Right lobe of liver (tissue), 6 donors: ENCODE measurements around the gene ABHD5. TPM values are rescaled to one million over a fixed set of nuclear protein-coding genes. Genes with fewer than 3 reads are reported as not detected.
A peak's percentile ranks its signal among the peaks of the same experiment; 100 is the strongest.

ENCODE experiments used
- ATAC-seq, 4 donors: fragments of 200-7000 bp; cut with Tn5 transposase; one replicate each; pipeline ENCODE4 v1.9.1; 2020; ENCODE audit warnings: mild to moderate bottlenecking in 4 of 4, moderate library complexity in 4 of 4
- DNase-seq, 3 donors: peaks; one replicate each; pipeline ENCODE4 v3.0.0-alpha.2; 2020
- H3K27ac ChIP-seq, 3 donors: fragments of 200-600 bp; one replicate each; pipeline ENCODE4 v1.8.0; 2022
- H3K27me3 ChIP-seq, 2 donors: fragments of 200-600 bp; one replicate each; pipeline ENCODE4 v1.8.0; 2022
- H3K36me3 ChIP-seq, 4 donors: fragments of 200-600 bp; sonication (generic) in 1 of 4; one replicate each; pipeline versions ENCODE4 v1.5.1 to v1.8.0; 2017 to 2022; ENCODE audit warnings: control low read depth in 1 of 4
- H3K4me1 ChIP-seq, 4 donors: fragments of 200-600 bp; sonication (generic) in 1 of 4; one replicate each; pipeline versions ENCODE4 v1.5.1 to v1.8.0; 2017 to 2022; ENCODE audit warnings: control low read depth in 1 of 4
- H3K4me3 ChIP-seq, 3 donors: fragments of 200-600 bp; one replicate each; pipeline ENCODE4 v1.8.0; 2022
- H3K9me3 ChIP-seq, 4 donors: fragments of 200-600 bp; sonication (generic) in 1 of 4; one replicate each; pipeline versions ENCODE4 v1.5.1 to v1.8.0; 2017 to 2022; ENCODE audit warnings: control low read depth in 1 of 4
- POLR2A ChIP-seq: fragments of 450-650 bp; IDR thresholded peaks from one replicate; pipeline ENCODE4 v1.6.1; 2017; ENCODE audit warnings: antibody characterized with exemption, mild to moderate bottlenecking
- WGBS: methylation state at CpG from one replicate; pipeline ENCODE4 v1.1.6; 2018; ENCODE audit warnings: low coverage, low lambda C conversion rate; ENCODE audit not compliant: insufficient coverage; ENCODE audit errors: missing lambda C conversion rate; 5-methylcytosine and 5-hydroxymethylcytosine counted together
- intact Hi-C, 2 donors: fragments of 100-400 bp; cut with DNase I; formaldehyde crosslinking; loops; one replicate each; pipeline versions ENCODE4 v1.11.2 to v1.14.1; 2022
- total RNA-seq, 6 experiments: library from RNA; depleted of rRNA in 2 of 6; stranded (reverse); fragments of >200 nt in 2 of 6; fragmentation: NEBNext Ultra II Directional in 3 of 6; extraction: Animal tissue kit (Norgen Biotek cat#: 25700) in 3 of 6; gene quantifications; one replicate each; pipeline versions ENCODE4 v1.1.0 to v1.2.4, GENCODE V29; 2016 to 2023
- TF ChIP-seq, protein P1 (sequence below), 4 donors: fragments of 200-600 bp in 3 of 4; fragments of 450-650 bp in 1 of 4; IDR thresholded peaks; one replicate each; pipeline versions ENCODE4 v1.5.1 to v1.8.0; 2016 to 2022; ENCODE audit warnings: antibody characterized with exemption in 4 of 4, mild to moderate bottlenecking in 2 of 4
- donor health status: DM: no; HTN: yes; CAD: no.
- donor health status: DM: no; HTN: no; CAD: no.
- donor health status: DM: no; HTN: no; CAD: no.
- donor health status: DM: no; HTN: yes; CAD: no.
- donor health status: DM: no; HTN: yes; CAD: no.

The ABHD5 gene
- total RNA-seq, 6 experiments from 2014 or later = 10.8 to 23.0 (median 14.6) TPM

DNA sequence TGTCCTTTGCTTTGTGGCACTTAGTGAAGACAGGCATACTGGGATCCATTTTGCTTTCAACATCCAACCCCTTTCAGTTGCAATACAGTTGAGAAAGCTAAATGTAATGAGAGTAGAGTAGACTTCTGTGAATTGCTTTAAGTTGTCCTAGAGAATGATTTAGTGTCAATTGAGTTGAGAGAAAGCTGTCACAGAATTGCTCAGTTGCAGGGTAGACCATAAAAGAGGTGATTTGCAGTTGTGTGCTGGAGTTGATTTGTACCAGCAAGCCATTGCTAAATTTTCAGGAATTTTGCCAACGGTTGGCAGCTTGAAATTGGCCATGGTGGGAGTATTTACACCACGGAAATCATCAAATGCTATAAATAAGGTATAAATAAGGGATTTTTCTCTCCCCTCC is 2.2 kb downstream of the ABHD5 start:
- intact Hi-C loops = no loop called here
- H3K4me3 ChIP-seq = no peak overlapping the region
- 29% methylated on average over 2 of the region's 2 CpGs for WGBS
- TF ChIP-seq, protein P1, sequence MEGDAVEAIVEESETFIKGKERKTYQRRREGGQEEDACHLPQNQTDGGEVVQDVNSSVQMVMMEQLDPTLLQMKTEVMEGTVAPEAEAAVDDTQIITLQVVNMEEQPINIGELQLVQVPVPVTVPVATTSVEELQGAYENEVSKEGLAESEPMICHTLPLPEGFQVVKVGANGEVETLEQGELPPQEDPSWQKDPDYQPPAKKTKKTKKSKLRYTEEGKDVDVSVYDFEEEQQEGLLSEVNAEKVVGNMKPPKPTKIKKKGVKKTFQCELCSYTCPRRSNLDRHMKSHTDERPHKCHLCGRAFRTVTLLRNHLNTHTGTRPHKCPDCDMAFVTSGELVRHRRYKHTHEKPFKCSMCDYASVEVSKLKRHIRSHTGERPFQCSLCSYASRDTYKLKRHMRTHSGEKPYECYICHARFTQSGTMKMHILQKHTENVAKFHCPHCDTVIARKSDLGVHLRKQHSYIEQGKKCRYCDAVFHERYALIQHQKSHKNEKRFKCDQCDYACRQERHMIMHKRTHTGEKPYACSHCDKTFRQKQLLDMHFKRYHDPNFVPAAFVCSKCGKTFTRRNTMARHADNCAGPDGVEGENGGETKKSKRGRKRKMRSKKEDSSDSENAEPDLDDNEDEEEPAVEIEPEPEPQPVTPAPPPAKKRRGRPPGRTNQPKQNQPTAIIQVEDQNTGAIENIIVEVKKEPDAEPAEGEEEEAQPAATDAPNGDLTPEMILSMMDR (IDR thresholded peaks at IDR 0.05) = no peak
- TF ChIP-seq POLR2A = no peak
- H3K27ac ChIP-seq = peak overlapping the region in 1 of 3 donors; percentile 31
- peaks cover 0 to 51% (median 14%) of the 10 kb centered on the region in 4 donors for H3K4me1 ChIP-seq
- H3K9me3 ChIP-seq = no peaks in the 10 kb centered on the region
- DNase-seq (no peak), ATAC-seq (no peak)
- H3K27me3 ChIP-seq = no peaks in the 10 kb centered on the region
- no peaks in the 10 kb centered on the region for H3K36me3 ChIP-seq

DNA sequence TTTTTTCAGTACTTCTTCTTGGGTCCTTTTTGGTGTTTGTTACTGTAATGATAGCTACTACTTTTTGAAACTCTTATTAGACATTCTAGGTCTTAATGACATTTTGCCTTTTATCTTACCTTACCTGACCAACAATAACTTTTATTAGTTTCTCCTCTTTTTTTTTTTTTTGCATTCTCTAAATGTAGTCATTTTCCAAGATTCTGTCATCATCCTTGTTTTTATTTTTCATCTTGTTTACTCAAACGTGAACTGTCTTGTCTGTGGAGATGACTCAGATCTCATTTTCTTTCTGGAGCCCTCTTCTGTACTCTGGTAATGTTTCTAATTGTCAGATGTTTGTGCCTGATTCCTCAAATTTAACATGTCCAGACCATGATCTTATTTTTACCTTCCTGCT is 2.9 kb downstream of the ABHD5 start:
- 13% methylated on average over 1 of the region's 1 CpG for WGBS
- H3K36me3 ChIP-seq = no peaks in the 10 kb centered on the region
- no peaks in the 10 kb centered on the region for H3K9me3 ChIP-seq
- H3K4me1 ChIP-seq = peaks cover 0 to 53% (median 16%) of the 10 kb centered on the region in 4 donors
- DNase-seq = no peak
- no peak overlapping the region for H3K4me3 ChIP-seq
- TF ChIP-seq, protein P1 (IDR thresholded peaks at IDR 0.05) = no peak
- no peak for TF ChIP-seq POLR2A
- no peak for ATAC-seq
- H3K27ac ChIP-seq = peak overlapping the region in 1 of 3 donors; percentile 31
- H3K27me3 ChIP-seq = no peaks in the 10 kb centered on the region
- intact Hi-C loops = no loop called here

DNA sequence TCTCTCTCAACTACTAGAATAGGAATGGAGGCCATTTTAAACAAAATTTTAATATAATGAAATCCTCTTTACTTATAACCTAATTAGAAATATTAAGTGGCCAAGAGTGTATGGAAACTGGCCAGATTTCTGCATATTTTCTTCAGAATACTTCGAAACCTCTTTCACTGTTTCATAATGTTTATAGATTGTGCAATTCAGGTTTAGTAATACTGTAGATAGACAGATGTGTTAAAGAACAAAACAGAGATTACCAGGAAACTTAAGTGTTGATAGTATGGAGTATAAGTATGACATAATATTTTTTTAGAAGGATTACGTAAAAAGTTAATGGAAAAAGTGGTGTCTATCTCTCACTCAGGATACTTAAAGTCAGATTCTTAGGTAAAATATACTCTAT is 4.7 kb downstream of the ABHD5 start:
- H3K27me3 ChIP-seq = no peaks in the 10 kb centered on the region
- peaks cover 0 to 54% (median 18%) of the 10 kb centered on the region in 4 donors for H3K4me1 ChIP-seq
- no peak overlapping the region for H3K4me3 ChIP-seq
- ATAC-seq (peak in 2 of 4 donors; percentile 8 to 26), DNase-seq (no peak)
- 13% methylated on average over 2 of the region's 2 CpGs for WGBS
- H3K9me3 ChIP-seq = no peaks in the 10 kb centered on the region
- TF ChIP-seq POLR2A = no peak
- TF ChIP-seq, protein P1 (IDR thresholded peaks at IDR 0.05) = no peak
- H3K27ac ChIP-seq = no peak overlapping the region
- no peaks in the 10 kb centered on the region for H3K36me3 ChIP-seq
- intact Hi-C loops = no loop called here

DNA sequence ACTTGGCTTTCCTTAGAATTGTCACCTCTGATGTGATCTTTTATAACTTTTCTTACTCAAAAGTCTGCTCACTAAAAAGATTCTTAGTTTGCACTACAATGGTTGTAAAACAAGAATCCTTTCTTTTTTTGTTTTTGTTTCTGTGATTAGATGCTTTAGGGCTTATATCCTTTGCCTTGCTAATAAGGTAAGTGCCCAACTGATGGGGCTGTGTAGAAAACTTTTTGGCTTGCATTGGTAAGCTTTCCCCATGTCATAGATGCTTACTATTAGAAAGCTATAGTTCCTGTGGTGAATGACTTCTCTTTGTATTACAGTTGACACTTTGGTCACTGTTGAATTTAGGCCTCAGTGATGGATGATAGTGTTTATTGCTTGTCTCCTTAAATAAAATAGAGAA is 5.1 kb downstream of the ABHD5 start:
- TF ChIP-seq POLR2A = no peak
- TF ChIP-seq, protein P1 (IDR thresholded peaks at IDR 0.05) = no peak
- DNase-seq (no peak), ATAC-seq (no peak)
- Histone ChIP-seq H3K4me1 (peaks cover 0 to 54% (median 18%) of the 10 kb centered on the region in 4 donors), H3K36me3 (no peaks in the 10 kb centered on the region), H3K27ac (no peak overlapping the region), H3K27me3 (no peaks in the 10 kb centered on the region), H3K9me3 (no peaks in the 10 kb centered on the region), H3K4me3 (no peak overlapping the region)
- intact Hi-C loops = no loop called here

DNA sequence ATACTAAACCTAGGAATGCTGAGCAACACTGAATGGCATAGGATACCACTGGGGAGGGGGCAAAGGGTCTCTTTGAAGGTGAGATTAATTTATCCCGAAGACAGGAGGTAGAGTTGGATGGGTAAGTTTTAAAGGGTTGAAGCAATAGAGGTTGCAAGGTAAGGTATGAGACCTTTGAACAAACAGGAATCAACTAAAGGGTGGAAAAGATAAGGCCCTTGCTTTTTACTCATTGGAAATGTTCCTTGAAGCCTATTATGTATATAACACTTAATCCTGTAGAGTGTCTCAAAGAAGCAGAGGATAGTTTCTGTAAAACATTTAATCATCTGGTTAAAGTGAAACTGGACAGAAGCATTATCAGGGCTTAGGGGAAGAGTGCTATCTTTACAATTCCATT is 5.7 kb downstream of the ABHD5 start:
- Histone ChIP-seq H3K27me3 (no peaks in the 10 kb centered on the region), H3K4me1 (peaks cover 0 to 54% (median 18%) of the 10 kb centered on the region in 4 donors), H3K36me3 (no peaks in the 10 kb centered on the region), H3K9me3 (no peaks in the 10 kb centered on the region), H3K4me3 (no peak overlapping the region), H3K27ac (peak overlapping the region in 1 of 3 donors; percentile 3)
- TF ChIP-seq, protein P1 (IDR thresholded peaks at IDR 0.05) = no peak
- TF ChIP-seq POLR2A = no peak
- ATAC-seq (peak in 1 of 4 donors; percentile 12), DNase-seq (no peak)
- intact Hi-C loops = no loop called here
- WGBS = 33% methylated on average over 1 of the region's 1 CpG
